ENCODE results near the gene CARNS1. TPM values are rescaled to one million over a fixed set of nuclear protein-coding genes. Genes with fewer than 3 reads are reported as not detected.

CARNS1 gene, protein sequence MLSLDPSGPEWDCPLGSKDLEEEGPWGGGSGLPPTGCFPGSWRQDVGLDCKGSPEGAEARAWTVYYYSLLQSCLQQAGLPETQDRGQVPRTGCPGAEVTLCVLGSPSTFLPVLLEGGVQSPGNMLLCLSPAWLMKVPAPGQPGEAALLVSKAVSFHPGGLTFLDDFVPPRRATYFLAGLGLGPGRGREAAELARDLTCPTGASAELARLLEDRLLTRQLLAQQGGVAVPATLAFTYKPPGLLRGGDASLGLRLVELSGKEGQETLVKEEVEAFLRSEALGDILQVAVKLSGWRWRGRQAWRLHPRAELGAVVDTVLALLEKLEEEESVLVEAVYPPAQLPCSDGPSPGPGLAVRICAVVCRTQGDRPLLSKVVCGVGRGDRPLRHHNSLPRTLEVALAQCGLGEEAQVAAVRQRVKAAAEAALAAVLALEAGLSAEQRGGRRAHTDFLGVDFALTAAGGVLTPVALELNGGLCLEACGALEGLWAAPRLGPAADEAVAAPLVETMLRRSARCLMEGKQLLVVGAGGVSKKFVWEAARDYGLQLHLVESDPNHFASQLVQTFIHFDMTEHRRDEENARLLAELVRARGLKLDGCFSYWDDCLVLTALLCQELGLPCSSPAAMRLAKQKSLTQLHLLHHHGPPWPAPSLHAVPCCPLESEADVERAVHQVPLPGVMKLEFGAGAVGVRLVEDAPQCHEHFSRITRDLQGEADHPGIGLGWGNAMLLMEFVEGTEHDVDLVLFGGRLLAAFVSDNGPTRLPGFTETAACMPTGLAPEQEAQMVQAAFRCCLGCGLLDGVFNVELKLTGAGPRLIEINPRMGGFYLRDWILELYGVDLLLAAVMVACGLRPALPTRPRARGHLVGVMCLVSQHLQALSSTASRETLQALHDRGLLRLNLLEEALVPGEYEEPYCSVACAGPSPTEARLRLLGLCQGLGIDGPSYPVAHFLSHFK
- total RNA-seq, result 1 to 10 TPM in 2 of 4 donors, under 1 TPM in 2; 0.30 to 1.5 (median 1.0) TPM

DNA sequence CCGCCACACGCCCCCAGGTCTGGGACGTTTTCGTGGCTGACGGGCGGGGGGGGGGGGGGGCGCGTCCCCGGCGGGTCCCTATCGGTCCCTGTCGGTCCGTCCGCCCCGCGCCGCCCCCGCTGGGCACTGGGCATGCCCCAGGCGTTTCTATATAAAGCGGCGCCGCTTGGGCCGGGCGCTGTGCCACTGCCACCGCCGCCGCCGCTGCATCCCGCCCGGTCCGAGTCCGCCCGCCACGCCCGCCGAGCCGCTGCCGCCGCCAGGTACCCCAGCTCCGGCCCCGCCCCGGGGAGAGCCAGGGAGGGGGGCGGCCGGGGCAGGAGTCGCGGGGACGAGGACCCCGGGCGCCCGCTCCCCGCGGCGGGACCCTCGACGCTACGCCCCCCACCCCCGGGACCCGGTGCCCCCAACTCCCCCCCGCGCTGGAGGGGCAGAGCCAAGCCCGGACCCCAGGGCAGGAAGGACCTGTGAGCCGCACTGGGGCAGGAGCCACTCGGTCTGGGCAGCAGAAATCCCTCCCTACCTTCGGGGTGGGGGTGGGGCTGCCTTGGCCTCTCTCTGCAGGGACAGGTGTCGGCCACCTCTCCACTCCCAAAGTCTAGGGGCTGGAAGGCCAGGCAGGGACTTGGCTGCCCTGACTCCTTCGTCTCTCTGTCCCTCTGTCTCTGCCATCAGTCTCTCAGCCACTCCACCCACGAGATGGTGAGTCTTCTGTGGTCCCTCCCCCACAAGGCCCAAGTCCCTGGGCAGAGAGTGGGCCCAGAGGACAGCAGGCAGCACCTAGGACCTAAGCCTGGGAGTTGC lies at the start of gene CARNS1:
Gene CARNS1 (plus strand): TSS at position 178 of the 804 bp plus-strand sequence. CDS start 522 bp downstream, at position 700.
- no peak for TF ChIP-seq POLR2A (IDR thresholded peaks at IDR 0.05)
- no peak for DNase-seq (ENCODE audit: low spot score in 2 of 2)
- no peak within 1 kb of the TSS for H3K4me3 ChIP-seq (ENCODE audit: low read depth, poor library complexity, severe bottlenecking)
- WGBS, 2 donors, result 3 to 4% methylated on average over 20 to 40 of the region's 67 CpGs
- intact Hi-C loops (cut with DNase I; ENCODE audit: low total_unique reads), result no loop called here

DNA sequence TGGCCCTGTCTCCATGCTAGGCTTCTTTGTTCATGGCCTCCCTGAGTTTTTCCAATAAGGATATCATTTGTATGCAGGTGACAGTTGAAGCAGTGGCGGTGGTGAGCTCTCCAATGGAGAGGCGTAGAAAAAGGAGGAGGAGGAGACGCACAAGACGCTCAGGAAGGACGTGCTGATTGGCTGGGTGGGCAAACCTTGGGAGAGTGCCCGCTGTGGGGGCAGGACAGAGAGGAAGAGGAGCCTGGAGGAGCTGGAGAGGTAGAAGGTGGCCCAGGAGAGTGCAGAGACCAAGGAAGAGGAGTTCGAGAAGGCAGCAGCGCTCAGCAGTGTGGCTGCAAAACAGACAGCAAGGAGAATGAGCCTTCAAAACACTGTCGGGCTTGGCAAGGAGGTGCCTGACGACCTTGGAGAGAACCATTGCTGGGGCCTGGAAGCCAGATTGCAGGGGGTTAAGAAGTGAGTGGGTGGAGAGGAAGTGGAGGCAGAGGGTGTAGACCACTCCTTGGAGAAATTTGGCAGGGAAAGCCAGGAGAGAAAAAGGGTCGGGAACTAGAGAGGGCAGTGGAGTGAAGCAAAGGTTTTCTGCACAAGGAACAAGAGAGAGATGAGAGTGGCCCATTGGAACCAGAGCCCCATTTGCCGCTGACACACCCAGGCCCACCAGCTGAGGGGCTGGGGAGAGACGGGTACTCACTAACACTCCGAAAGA lies 49.6 kb upstream of the CARNS1 start:
- intact Hi-C loops (cut with DNase I; ENCODE audit: low total_unique reads), result no loop called here
- no peak overlapping the region for H3K4me3 ChIP-seq (ENCODE audit: low read depth, poor library complexity, severe bottlenecking)
- TF ChIP-seq, protein P1, sequence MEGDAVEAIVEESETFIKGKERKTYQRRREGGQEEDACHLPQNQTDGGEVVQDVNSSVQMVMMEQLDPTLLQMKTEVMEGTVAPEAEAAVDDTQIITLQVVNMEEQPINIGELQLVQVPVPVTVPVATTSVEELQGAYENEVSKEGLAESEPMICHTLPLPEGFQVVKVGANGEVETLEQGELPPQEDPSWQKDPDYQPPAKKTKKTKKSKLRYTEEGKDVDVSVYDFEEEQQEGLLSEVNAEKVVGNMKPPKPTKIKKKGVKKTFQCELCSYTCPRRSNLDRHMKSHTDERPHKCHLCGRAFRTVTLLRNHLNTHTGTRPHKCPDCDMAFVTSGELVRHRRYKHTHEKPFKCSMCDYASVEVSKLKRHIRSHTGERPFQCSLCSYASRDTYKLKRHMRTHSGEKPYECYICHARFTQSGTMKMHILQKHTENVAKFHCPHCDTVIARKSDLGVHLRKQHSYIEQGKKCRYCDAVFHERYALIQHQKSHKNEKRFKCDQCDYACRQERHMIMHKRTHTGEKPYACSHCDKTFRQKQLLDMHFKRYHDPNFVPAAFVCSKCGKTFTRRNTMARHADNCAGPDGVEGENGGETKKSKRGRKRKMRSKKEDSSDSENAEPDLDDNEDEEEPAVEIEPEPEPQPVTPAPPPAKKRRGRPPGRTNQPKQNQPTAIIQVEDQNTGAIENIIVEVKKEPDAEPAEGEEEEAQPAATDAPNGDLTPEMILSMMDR (IDR thresholded peaks at IDR 0.05), result no peak
- no peak for TF ChIP-seq POLR2A (IDR thresholded peaks at IDR 0.05)
- DNase-seq (ENCODE audit: low spot score in 2 of 2), result no peak
- WGBS, 2 donors, result 57 to 64% methylated on average over 14 of the region's 14 CpGs

DNA sequence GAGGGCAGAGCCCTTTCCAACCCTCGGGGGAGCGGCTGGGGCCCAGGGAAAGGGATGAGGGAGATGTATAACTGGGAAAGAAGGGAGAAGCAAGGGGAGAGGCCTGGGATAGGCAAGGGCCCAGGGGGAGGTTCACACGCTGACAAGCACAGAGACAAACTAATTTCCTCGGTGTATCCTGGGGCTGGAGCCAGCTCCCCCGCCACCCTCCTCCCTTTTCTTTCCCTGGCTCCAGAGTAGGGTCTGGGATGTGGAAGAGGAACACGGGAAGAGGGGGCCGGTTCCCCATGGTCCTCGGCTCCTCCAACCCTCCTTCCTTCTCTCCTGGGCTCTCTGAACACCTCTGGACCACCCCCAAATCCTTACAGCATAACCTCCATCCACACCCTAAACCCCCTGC lies 48.9 kb upstream of the CARNS1 start:
- no peak overlapping the region for H3K4me3 ChIP-seq (ENCODE audit: low read depth, poor library complexity, severe bottlenecking)
- intact Hi-C loops (cut with DNase I; ENCODE audit: low total_unique reads), result no loop called here
- TF ChIP-seq POLR2A (IDR thresholded peaks at IDR 0.05), result no peak
- TF ChIP-seq, protein P1 (IDR thresholded peaks at IDR 0.05), result no peak
- 17 to 19% methylated on average over 8 of the region's 8 CpGs for WGBS, 2 donors
- no peak for DNase-seq (ENCODE audit: low spot score in 2 of 2)

DNA sequence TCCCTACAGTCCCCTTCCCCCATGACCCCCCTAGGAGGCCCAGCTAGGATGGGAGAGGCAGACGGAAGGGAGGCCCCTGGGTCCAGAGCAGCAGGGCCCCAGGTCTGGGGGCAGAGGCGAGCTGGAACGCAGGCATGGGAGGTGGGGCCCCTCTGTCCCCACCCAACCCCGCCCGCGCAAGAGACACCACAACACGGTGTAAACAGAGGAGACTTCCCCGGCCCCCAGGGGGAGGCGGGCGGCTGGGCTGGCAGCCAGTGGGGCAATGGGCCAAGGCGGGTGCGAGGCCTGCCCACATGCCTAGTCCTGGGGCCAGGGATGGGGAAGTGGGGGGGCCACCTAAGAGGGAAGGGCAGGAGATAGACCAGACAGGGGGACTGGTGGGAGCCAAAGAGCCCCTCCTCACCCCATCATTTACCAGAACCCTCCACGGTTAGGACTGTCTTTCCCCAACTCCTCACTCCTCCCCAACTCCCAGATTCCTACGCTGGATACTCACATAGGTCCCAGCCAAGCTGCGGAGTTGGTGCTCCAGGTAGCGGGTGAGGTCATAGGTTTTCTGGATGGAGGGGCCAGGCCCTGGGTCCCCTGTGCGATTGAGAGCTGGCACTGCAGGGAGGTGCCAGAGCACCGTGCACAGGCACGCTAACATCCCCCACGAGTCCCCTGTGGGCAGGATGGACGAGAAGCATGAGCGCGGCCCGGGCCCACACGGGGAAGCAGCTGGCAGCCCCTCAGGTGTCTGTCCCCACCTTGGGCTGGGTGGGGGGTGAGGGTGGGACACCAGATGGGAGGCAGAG lies 48.3 kb upstream of the CARNS1 start:
- no peak overlapping the region for H3K4me3 ChIP-seq (ENCODE audit: low read depth, poor library complexity, severe bottlenecking)
- TF ChIP-seq, protein P1 (IDR thresholded peaks at IDR 0.05), result no peak
- no peak for TF ChIP-seq POLR2A (IDR thresholded peaks at IDR 0.05)
- no peak for DNase-seq (ENCODE audit: low spot score in 2 of 2)
- intact Hi-C loops (cut with DNase I; ENCODE audit: low total_unique reads), result no loop called here
- 29 to 44% methylated on average over 19 to 20 of the region's 25 CpGs for WGBS, 2 donors

DNA sequence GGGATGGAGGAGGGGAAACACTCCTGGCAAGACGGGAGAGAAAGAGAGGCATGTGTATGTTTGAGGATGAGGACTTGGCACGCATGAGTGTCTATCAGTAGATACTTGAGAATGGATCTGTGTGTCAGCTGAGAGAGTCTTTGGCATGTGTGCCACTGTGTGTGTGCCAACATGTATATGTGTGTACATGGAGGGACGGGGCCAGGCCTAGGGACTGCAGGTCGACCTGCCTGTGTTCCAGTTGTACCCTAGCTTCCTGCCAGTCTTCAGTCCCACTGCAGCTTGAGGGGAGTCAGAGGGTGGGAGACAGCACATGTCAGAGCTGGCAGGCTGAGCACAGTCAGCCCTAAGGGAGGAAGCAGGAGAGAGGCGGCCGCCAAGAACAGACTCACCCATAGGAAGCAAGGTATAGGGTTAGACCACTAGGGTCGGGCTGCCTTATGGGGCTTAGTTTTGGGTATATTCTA lies 47.7 kb upstream of the CARNS1 start:
- TF ChIP-seq, protein P1 (IDR thresholded peaks at IDR 0.05), result no peak
- TF ChIP-seq POLR2A (IDR thresholded peaks at IDR 0.05), result no peak
- 31 to 39% methylated on average over 7 of the region's 7 CpGs for WGBS, 2 donors
- intact Hi-C loops (cut with DNase I; ENCODE audit: low total_unique reads), result no loop called here
- H3K4me3 ChIP-seq (ENCODE audit: low read depth, poor library complexity, severe bottlenecking), result no peak overlapping the region
- DNase-seq (ENCODE audit: low spot score in 2 of 2), result no peak
